ENCODE results near the gene EBF3.

Gene EBF3

DNA sequence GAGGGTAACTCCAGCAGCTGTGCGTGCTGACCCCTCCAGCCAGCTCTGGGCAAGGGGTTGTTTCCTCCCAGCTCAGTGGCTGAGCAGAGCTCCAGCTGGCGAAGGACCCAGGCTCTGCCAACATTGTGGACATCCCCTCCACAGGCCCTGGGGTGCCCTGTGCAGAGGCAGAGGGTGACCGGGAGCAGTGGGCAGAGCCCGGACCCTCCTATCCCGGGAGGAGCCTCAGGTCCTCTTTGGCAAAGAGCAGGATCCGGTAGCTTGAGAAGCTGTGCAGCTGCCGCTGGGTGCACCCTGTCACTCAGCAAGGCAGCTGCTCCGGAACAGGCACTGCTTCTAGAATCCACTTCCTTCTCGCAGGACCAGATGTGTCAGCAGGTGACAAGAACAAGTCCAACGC, 175.9 kb downstream of the EBF3 start:
- DNase-seq = no peak

DNA sequence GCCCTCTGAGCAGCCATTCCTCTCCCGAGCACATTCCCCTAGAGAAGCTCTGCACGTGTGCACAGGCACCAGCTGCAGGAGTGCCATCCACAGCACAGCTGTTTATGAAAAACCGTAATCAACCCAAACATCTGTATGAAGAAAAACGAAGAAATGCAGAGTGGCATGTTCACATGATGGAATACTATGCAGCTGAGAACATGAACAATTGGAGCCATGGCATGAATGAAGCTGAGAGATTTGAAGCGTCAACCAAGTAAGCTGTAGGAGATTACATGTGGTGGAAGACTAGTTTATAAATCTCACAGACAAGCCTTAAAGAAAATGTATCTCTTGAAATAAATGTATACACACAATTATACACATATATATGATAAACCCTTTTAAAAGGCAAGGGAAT, 176.5 kb downstream of the EBF3 start:
- DNase-seq = no peak

DNA sequence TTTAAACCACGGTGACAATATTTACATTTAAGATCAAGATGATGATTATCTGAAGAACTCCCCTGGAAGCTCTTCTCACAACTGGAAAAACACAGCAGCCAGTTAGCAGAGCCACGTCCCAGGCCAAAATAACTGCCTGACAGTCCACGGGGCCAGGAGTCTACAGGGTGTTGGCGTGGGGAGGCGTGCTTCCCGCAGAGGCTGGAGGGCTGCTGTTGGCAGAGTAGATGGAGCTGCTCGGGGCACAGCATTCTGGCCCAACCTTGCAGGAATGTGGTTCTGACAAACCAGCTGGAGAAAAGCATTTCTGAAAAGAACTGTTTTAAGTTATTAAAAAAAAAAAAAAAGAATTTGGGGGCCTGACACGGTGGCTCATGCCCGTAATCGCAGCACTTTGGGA, 177.9 kb downstream of the EBF3 start:
- no peak for DNase-seq

GRCh38 chr10:129785536-129785981, 178.5 kb downstream of the EBF3 start:
- no peak for DNase-seq
